Ishikawa (cell line): ENCODE results near the gene CGB1.

Source experiments
- CEBPB ChIP-seq: IDR thresholded peaks from 2 replicates; pipeline ENCODE4 v1.6.1; 2012
- CREB1 ChIP-seq: IDR thresholded peaks from 2 replicates; pipeline ENCODE4 v1.6.1; 2012; ENCODE audit warnings: low read depth
- EGR1 ChIP-seq: IDR thresholded peaks from 2 replicates; pipeline ENCODE4 v1.6.1; 2012
- EP300 ChIP-seq: IDR thresholded peaks from 2 replicates; pipeline ENCODE4 v1.6.1; 2012; ENCODE audit warnings: borderline replicate concordance
- FOXM1 ChIP-seq: IDR thresholded peaks from 2 replicates; pipeline ENCODE4 v1.6.1; 2012; ENCODE audit warnings: low read depth, borderline replicate concordance
- NFIC ChIP-seq: IDR thresholded peaks from 2 replicates; pipeline ENCODE4 v1.6.1; 2012
- RAD21 ChIP-seq: IDR thresholded peaks from 2 replicates; pipeline ENCODE4 v1.6.1; 2012; ENCODE audit warnings: low read depth
- REST ChIP-seq: IDR thresholded peaks from 2 replicates; pipeline ENCODE4 v1.6.1; 2012; ENCODE audit warnings: low read depth, mild to moderate bottlenecking
- TAF1 ChIP-seq: IDR thresholded peaks from 2 replicates; pipeline ENCODE4 v1.6.1; 2012; ENCODE audit warnings: low read depth, mild to moderate bottlenecking
- TCF12 ChIP-seq: IDR thresholded peaks from 2 replicates; pipeline ENCODE4 v1.6.1; 2012; ENCODE audit warnings: low read depth
- TEAD4 ChIP-seq: IDR thresholded peaks from 2 replicates; pipeline ENCODE4 v1.6.1; 2012
- YY1 ChIP-seq: IDR thresholded peaks from 2 replicates; pipeline ENCODE4 v1.6.1; 2012; ENCODE audit warnings: low read depth
- ZBTB7A ChIP-seq: IDR thresholded peaks from 2 replicates; pipeline ENCODE4 v1.6.1; 2012; ENCODE audit warnings: low read depth
- TF ChIP-seq, protein P1 (sequence below): IDR thresholded peaks from 2 replicates; pipeline ENCODE4 v1.6.1; 2012
- TF ChIP-seq, protein P2 (sequence below): IDR thresholded peaks from 2 replicates; pipeline ENCODE4 v1.6.1; 2012

The CGB1 gene

GRCh38 chr19:48992581-48993174 is 44.0 kb downstream of the CGB1 start:
- TF ChIP-seq EP300 (no peak), FOXM1 (no peak)
- TF ChIP-seq, protein P1, sequence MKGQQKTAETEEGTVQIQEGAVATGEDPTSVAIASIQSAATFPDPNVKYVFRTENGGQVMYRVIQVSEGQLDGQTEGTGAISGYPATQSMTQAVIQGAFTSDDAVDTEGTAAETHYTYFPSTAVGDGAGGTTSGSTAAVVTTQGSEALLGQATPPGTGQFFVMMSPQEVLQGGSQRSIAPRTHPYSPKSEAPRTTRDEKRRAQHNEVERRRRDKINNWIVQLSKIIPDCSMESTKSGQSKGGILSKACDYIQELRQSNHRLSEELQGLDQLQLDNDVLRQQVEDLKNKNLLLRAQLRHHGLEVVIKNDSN, result no peak

- no peak for TF ChIP-seq EP300
- TF ChIP-seq, protein P1, result no peak
- no peak for TF ChIP-seq YY1
- TF ChIP-seq NFIC, result no peak
- no peak for TF ChIP-seq CREB1
- no peak for TF ChIP-seq FOXM1
- TF ChIP-seq CEBPB, result no peak
- TF ChIP-seq TEAD4, result no peak
- no peak for TF ChIP-seq ZBTB7A
- TF ChIP-seq TAF1, result no peak
Measured at GRCh38 chr19:48991873-48992580, 44.7 kb downstream of the CGB1 start.

- TF ChIP-seq, protein P2, sequence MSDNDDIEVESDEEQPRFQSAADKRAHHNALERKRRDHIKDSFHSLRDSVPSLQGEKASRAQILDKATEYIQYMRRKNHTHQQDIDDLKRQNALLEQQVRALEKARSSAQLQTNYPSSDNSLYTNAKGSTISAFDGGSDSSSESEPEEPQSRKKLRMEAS, result no peak
- TF ChIP-seq REST, result no peak
- TF ChIP-seq NFIC, result no peak
- no peak for TF ChIP-seq ZBTB7A
- no peak for TF ChIP-seq FOXM1
- no peak for TF ChIP-seq EP300
- TF ChIP-seq YY1, result no peak
- no peak for TF ChIP-seq TEAD4
- TF ChIP-seq TCF12, result no peak
- TF ChIP-seq CREB1, result no peak
- no peak for TF ChIP-seq EGR1
- TF ChIP-seq TAF1, result no peak
- TF ChIP-seq RAD21, result no peak
- TF ChIP-seq CEBPB, result no peak
- TF ChIP-seq, protein P1, result no peak
Measured at GRCh38 chr19:48991011-48991609, 45.6 kb downstream of the CGB1 start.

DNA sequence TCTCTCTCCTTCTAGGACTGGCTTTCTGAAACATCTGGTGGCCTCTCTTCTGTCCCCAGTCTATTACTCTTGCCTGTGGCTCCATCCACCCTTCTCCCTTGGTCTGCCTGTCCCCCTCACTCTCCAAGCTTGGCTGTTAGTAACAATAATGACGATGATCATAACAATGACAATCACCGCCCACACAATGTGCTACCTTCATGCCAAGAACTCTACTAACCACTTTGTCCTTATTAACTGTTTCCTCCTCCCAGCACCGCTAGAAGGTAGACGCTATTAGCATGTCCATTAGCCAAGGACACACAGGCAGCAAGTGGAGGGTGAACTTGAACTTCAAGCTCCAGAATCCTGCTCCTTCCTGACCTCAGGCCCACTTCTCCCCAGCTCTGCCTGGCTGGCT is 46.3 kb downstream of the CGB1 start:
- TF ChIP-seq TCF12 (no peak), NFIC (no peak)

- TF ChIP-seq YY1 (no peak), CEBPB (no peak), TEAD4 (no peak), RAD21 (no peak), NFIC (no peak), TCF12 (no peak), FOXM1 (no peak), EGR1 (no peak), CREB1 (no peak)
- TF ChIP-seq, protein P2, result no peak
- TF ChIP-seq, protein P1, result no peak
Measured at GRCh38 chr19:48989701-48990291, 46.9 kb downstream of the CGB1 start.

DNA sequence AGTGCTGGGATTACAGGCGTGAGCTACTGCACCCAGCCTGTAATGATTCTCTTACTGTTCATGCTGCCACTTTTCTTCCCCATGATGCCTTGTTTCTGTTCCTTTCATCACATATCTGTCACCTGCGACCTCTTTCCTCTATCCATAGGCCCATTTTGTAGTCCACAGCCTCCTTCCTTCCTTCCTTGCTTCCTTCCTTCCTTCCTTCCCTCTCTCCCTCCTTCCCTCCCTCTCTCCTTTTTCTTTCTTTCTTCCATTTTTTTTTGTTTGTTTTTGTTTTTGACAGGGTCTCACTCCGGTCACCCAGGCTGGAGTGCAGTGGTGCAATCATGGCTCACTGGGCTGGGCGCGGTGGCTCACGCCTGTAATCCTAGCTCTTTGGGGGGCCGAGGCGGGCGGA is 47.8 kb downstream of the CGB1 start:
- TF ChIP-seq ZBTB7A (no peak), REST (no peak), CREB1 (no peak), EP300 (no peak), YY1 (no peak)
